ENCODE results near the gene U2AF2. TPM values are rescaled to one million over a fixed set of nuclear protein-coding genes. Genes with fewer than 3 reads are reported as not detected.

The U2AF2 gene
- total RNA-seq, 1 donor from 2014 or later = 216 TPM

GRCh38 chr19:55670280-55671053 is 15.6 kb downstream of the U2AF2 start:
- no peak for DNase-seq
- Mint-ChIP-seq H3K4me1 (ENCODE audit: low read depth, unreplicated experiment) (peaks cover 11% of the 10 kb centered on the region), H3K4me3 (ENCODE audit: unreplicated experiment) (no peak overlapping the region), H3K36me3 (ENCODE audit: unreplicated experiment) (no peaks in the 10 kb centered on the region), H3K27ac (ENCODE audit: unreplicated experiment) (peak overlapping the region; percentile 64), H3K27me3 (ENCODE audit: unreplicated experiment) (peaks cover 15% of the 10 kb centered on the region), H3K9me3 (ENCODE audit: unreplicated experiment) (peaks cover 25% of the 10 kb centered on the region)
- TF ChIP-seq CTCF (IDR thresholded peaks at IDR 0.05; ENCODE audit: partially characterized antibody, unreplicated experiment) = no peak

GRCh38 chr19:55671054-55671378 is 16.2 kb downstream of the U2AF2 start:
- H3K27ac Mint-ChIP-seq (ENCODE audit: unreplicated experiment) = no peak overlapping the region

GRCh38 chr19:55672418-55672817 is 17.6 kb downstream of the U2AF2 start:
- H3K27ac Mint-ChIP-seq (ENCODE audit: unreplicated experiment) = peak overlapping the region; percentile 85
- DNase-seq = no peak
- peaks cover 18% of the 10 kb centered on the region for H3K27me3 Mint-ChIP-seq (ENCODE audit: unreplicated experiment)
- peak overlapping the region; percentile 25 for H3K4me3 Mint-ChIP-seq (ENCODE audit: unreplicated experiment)
- no peaks in the 10 kb centered on the region for H3K36me3 Mint-ChIP-seq (ENCODE audit: unreplicated experiment)
- H3K9me3 Mint-ChIP-seq (ENCODE audit: unreplicated experiment) = peaks cover 24% of the 10 kb centered on the region
- TF ChIP-seq CTCF (IDR thresholded peaks at IDR 0.05; ENCODE audit: partially characterized antibody, unreplicated experiment) = no peak
- peaks cover 20% of the 10 kb centered on the region for H3K4me1 Mint-ChIP-seq (ENCODE audit: low read depth, unreplicated experiment)

More at GRCh38 chr19:55671054-55671378, 16.2 kb downstream of the U2AF2 start:
- H3K27me3 Mint-ChIP-seq (ENCODE audit: unreplicated experiment) = peaks cover 15% of the 10 kb centered on the region
- H3K9me3 Mint-ChIP-seq (ENCODE audit: unreplicated experiment) = peaks cover 27% of the 10 kb centered on the region
- H3K4me3 Mint-ChIP-seq (ENCODE audit: unreplicated experiment) = peak overlapping the region; percentile 13
- no peak for DNase-seq
- H3K36me3 Mint-ChIP-seq (ENCODE audit: unreplicated experiment) = no peaks in the 10 kb centered on the region
- H3K4me1 Mint-ChIP-seq (ENCODE audit: low read depth, unreplicated experiment) = peaks cover 13% of the 10 kb centered on the region
- no peak for TF ChIP-seq CTCF (IDR thresholded peaks at IDR 0.05; ENCODE audit: partially characterized antibody, unreplicated experiment)

DNA sequence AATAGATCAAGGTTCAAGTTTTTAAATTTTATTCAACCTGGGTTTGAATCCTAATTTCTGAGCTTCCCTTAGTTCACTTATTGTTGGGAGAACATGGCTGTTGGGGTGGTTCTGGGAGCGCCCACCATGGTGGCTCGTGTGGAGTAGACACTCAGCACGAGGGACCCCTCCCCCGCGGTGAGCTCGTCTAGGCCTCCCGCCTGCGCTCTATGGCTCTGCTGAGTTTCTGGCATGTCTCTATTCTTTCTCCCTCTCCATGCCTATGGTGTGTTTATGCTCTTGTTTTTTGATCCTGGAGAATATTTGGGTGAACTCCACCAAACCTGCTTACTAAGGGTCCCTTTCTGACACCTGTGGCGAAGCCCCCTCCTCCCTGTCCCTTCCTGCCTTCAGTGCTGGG is 18.6 kb downstream of the U2AF2 start:
- no peak for DNase-seq
- H3K4me1 Mint-ChIP-seq (ENCODE audit: low read depth, unreplicated experiment) = peaks cover 20% of the 10 kb centered on the region
- peak overlapping the region; percentile 22 for H3K27ac Mint-ChIP-seq (ENCODE audit: unreplicated experiment)
- no peak for TF ChIP-seq CTCF (IDR thresholded peaks at IDR 0.05; ENCODE audit: partially characterized antibody, unreplicated experiment)
- H3K9me3 Mint-ChIP-seq (ENCODE audit: unreplicated experiment) = peaks cover 24% of the 10 kb centered on the region
- peak overlapping the region; percentile 25 for H3K4me3 Mint-ChIP-seq (ENCODE audit: unreplicated experiment)
- H3K36me3 Mint-ChIP-seq (ENCODE audit: unreplicated experiment) = no peaks in the 10 kb centered on the region
- peaks cover 18% of the 10 kb centered on the region for H3K27me3 Mint-ChIP-seq (ENCODE audit: unreplicated experiment)

- peak overlapping the region; percentile 2 for H3K4me3 Mint-ChIP-seq (ENCODE audit: unreplicated experiment)
- H3K36me3 Mint-ChIP-seq (ENCODE audit: unreplicated experiment) = no peaks in the 10 kb centered on the region
- no peak for TF ChIP-seq CTCF (IDR thresholded peaks at IDR 0.05; ENCODE audit: partially characterized antibody, unreplicated experiment)
- DNase-seq = no peak
- H3K27ac Mint-ChIP-seq (ENCODE audit: unreplicated experiment) = peak overlapping the region; percentile 22
- peaks cover 18% of the 10 kb centered on the region for H3K27me3 Mint-ChIP-seq (ENCODE audit: unreplicated experiment)
- peaks cover 24% of the 10 kb centered on the region for H3K9me3 Mint-ChIP-seq (ENCODE audit: unreplicated experiment)
- peaks cover 20% of the 10 kb centered on the region for H3K4me1 Mint-ChIP-seq (ENCODE audit: low read depth, unreplicated experiment)
These were observed 19.1 kb downstream of the U2AF2 start for GRCh38 chr19:55673889-55674288.

All from glutamatergic neuron (in vitro differentiated cells).